Psoas muscle (tissue), 8 donors: Measurements from ENCODE around the gene LDB1. TPM values are rescaled to one million over a fixed set of nuclear protein-coding genes. Genes with fewer than 3 reads are reported as not detected.

Source experiments
- ATAC-seq, 4 donors: fragments of 200-7000 bp; cut with Tn5 transposase; one replicate each; pipeline ENCODE4 v1.9.1; 2020; ENCODE audit warnings: moderate library complexity in 3 of 4, mild to moderate bottlenecking in 2 of 4
- DNase-seq, 2 donors: peaks; one replicate each; pipeline ENCODE4 v3.0.0-alpha.2; 2020
- H3K27ac ChIP-seq: fragments of 200-600 bp; one replicate; pipeline ENCODE4 v1.8.0; 2022
- H3K27me3 ChIP-seq, 3 donors: fragments of 200-600 bp in 1 of 3; one replicate each; pipeline versions ENCODE4 v1.6.1 to v1.8.0; 2013 to 2022; ENCODE audit warnings: low read length in 2 of 3, mild to moderate bottlenecking in 2 of 3, moderate library complexity in 1 of 3; ENCODE audit not compliant: insufficient read depth in 3 of 3
- H3K36me3 ChIP-seq, 2 donors: fragments of 200-600 bp in 1 of 2; one replicate each; pipeline versions ENCODE4 v1.6.1 to v1.8.0; 2013 to 2022; ENCODE audit warnings: low read depth in 1 of 2, mild to moderate bottlenecking in 1 of 2, moderate library complexity in 1 of 2; ENCODE audit not compliant: insufficient read depth in 1 of 2
- H3K4me1 ChIP-seq: fragments of 200-600 bp; one replicate; pipeline ENCODE4 v1.8.0; 2022
- H3K4me3 ChIP-seq: fragments of 200-600 bp; one replicate; pipeline ENCODE4 v1.8.0; 2022; ENCODE audit warnings: mild to moderate bottlenecking
- H3K9me3 ChIP-seq: fragments of 200-600 bp; one replicate; pipeline ENCODE4 v1.8.0; 2022
- WGBS, 3 donors: extraction: QIAGEN DNeasy Blood & Tissue Kit; methylation state at CpG; one replicate each; pipeline versions ENCODE4 v1.1.6 to v1.1.7; 2013; 5-methylcytosine and 5-hydroxymethylcytosine counted together
- intact Hi-C, 2 donors: fragments of 100-400 bp; cut with DNase I; formaldehyde crosslinking; loops; one replicate each; pipeline versions ENCODE4 v1.11.0 to v1.14.2; 2022
- polyA plus RNA-seq, 3 donors: library from polyadenylated mRNA; stranded (reverse); fragments of 200-250 nt; gene quantifications; one replicate each; pipeline ENCODE4 v1.2.3, GENCODE V29; 2013
- total RNA-seq, 4 donors: library from RNA; stranded (reverse); fragmentation: NEBNext Ultra II Directional in 2 of 4; extraction: Animal tissue kit (Norgen Biotek cat#: 25700) in 2 of 4; gene quantifications; one replicate each; pipeline versions ENCODE4 v1.2.1 to v1.2.4, GENCODE V29; 2021 to 2023
- TF ChIP-seq, protein P1 (sequence below): fragments of 200-600 bp; IDR thresholded peaks from one replicate; pipeline ENCODE4 v1.8.0; 2022; ENCODE audit warnings: antibody characterized with exemption
- donor health status: healthy with polysubstance abuse.
- donor health status: DM: no; HTN: no; CAD: no; lungs with moderate emphysema.
- donor health status: Bipolar disorder and iron deficiency.
- donor health status: healthy.
- donor health status: DM: yes; HTN: yes; CAD: no.
- donor health status: DM: no; HTN: no; CAD: no.
- donor health status: DM: no; HTN: no; CAD: no.
- donor health status: DM: yes; HTN: yes; CAD: no.

The LDB1 gene
- total and polyA plus RNA-seq, 7 donors = 13.9 to 29.8 (median 24.7) TPM

DNA sequence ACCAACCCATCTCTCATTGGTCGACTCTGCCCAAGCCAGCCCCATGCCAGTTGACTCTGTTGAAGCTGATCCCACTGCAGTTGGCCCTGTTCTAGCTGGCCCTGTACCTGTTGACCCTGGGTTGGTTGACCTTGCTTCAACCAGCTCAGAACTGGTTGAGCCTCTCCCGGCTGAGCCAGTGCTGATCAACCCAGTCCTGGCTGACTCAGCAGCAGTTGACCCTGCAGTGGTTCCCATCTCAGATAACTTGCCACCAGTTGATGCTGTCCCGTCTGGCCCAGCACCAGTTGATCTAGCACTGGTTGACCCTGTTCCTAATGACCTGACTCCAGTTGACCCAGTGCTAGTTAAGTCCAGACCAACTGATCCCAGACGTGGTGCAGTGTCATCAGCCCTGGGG, 20.1 kb upstream of the LDB1 start:
- DNase-seq (no peak), ATAC-seq (no peak)
- Histone ChIP-seq H3K27me3 (no peaks in the 10 kb centered on the region), H3K36me3 (peaks cover 0 to 80% of the 10 kb centered on the region in 2 donors), H3K27ac (no peak overlapping the region), H3K4me3 (no peak overlapping the region), H3K4me1 (peaks cover 15% of the 10 kb centered on the region), H3K9me3 (no peaks in the 10 kb centered on the region)
- TF ChIP-seq, protein P1, sequence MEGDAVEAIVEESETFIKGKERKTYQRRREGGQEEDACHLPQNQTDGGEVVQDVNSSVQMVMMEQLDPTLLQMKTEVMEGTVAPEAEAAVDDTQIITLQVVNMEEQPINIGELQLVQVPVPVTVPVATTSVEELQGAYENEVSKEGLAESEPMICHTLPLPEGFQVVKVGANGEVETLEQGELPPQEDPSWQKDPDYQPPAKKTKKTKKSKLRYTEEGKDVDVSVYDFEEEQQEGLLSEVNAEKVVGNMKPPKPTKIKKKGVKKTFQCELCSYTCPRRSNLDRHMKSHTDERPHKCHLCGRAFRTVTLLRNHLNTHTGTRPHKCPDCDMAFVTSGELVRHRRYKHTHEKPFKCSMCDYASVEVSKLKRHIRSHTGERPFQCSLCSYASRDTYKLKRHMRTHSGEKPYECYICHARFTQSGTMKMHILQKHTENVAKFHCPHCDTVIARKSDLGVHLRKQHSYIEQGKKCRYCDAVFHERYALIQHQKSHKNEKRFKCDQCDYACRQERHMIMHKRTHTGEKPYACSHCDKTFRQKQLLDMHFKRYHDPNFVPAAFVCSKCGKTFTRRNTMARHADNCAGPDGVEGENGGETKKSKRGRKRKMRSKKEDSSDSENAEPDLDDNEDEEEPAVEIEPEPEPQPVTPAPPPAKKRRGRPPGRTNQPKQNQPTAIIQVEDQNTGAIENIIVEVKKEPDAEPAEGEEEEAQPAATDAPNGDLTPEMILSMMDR = no peak
- 76 to 93% (median 84%) methylated on average over 4 of the region's 4 CpGs for WGBS, 3 donors
- intact Hi-C loops = no loop called here

DNA sequence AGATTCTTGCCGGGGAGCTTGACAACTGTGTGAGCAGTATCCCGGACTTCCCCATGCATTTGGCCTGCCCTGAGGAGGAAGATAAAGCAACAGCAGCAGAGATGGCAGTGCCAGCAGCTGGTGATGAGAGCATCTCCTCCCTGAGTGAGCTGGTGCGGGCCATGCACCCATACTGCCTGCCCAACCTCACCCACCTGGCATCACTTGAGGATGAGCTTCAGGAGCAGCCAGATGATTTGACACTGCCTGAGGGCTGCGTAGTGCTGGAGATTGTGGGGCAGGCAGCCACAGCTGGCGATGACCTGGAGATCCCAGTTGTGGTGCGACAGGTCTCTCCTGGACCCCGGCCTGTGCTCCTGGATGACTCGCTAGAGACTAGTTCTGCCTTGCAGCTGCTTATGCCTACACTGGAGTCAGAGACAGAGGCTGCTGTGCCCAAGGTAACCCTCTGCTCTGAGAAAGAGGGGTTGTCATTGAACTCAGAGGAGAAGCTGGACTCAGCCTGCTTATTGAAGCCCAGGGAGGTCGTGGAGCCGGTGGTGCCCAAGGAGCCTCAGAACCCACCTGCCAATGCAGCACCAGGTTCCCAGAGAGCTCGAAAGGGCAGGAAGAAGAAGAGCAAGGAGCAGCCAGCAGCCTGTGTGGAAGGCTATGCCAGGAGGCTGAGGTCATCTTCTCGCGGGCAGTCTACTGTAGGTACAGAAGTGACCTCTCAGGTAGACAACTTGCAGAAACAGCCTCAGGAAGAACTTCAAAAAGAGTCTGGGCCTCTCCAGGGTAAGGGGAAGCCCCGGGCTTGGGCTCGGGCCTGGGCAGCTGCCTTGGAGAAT, 19.3 kb upstream of the LDB1 start:
- Histone ChIP-seq H3K4me1 (peaks cover 22% of the 10 kb centered on the region), H3K9me3 (no peaks in the 10 kb centered on the region), H3K27me3 (no peaks in the 10 kb centered on the region), H3K4me3 (no peak overlapping the region), H3K36me3 (peaks cover 0 to 73% of the 10 kb centered on the region in 2 donors), H3K27ac (no peak overlapping the region)
- intact Hi-C loops = no loop called here
- no peak for DNase-seq
- 89 to 94% (median 91%) methylated on average over 15 of the region's 15 CpGs for WGBS, 3 donors
- TF ChIP-seq, protein P1 = no peak
- ATAC-seq = no peak

DNA sequence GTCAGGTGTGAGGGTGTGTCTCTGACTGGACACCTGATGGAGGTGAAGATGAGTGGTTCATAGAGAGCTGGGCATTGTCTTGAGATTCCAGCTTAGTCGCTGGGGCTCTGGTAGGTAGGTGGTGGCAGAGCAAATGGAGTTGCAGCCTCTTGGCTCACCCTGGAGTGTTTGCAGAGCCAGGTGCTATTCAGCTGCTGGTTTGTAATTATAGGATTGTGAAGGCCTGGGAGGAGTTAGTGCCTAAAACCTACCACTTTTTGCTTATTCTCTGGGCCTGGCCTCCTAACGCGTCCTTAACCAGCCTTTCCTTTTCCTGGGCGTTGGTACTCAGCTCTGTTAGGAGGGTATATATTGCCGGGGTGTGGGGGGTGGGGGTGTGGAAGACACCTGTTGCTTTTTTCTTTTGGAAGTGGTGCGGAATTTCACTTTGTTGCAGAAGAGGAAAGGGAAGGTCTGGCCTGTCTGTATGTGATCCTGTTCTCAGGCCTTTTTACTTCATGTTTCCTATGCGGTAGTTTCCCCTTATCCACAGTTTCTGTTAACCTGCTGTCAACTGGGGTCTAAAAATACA, 15.9 kb upstream of the LDB1 start:
- no peaks in the 10 kb centered on the region for H3K27me3 ChIP-seq
- peaks cover 0 to 38% of the 10 kb centered on the region in 2 donors for H3K36me3 ChIP-seq
- no peak overlapping the region for H3K27ac ChIP-seq
- TF ChIP-seq, protein P1 = no peak
- 54 to 72% (median 66%) methylated on average over 7 of the region's 7 CpGs for WGBS, 3 donors
- no peak for ATAC-seq
- H3K4me3 ChIP-seq = no peak overlapping the region
- H3K9me3 ChIP-seq = no peaks in the 10 kb centered on the region
- H3K4me1 ChIP-seq = peaks cover 27% of the 10 kb centered on the region
- intact Hi-C loops = loop anchor here (2.0 kb wide), 1 partner anchor 15 kb away; no protein-coding TSS in a partner anchor
- no peak for DNase-seq

DNA sequence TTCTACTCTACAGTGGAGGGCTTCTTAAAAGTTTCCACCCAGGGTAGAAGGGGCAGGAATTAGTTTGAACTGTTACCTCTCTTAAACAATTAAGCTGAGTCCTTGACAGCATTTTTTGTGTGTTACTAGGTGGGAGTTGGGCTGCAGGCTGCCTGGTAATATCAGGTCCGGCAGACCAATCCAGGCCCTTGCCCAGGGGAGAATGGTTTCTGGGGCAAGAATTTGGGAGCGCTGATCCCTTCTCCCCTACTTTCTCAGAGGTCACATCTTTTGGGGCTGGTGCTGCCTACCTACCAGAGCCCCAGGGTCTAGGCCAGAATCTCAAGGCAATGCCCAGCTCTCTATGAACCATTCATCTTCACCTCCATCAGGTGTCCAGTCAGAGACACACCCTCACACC, 14.2 kb upstream of the LDB1 start:
- WGBS, 3 donors = 50 to 72% (median 63%) methylated on average over 2 of the region's 2 CpGs
- ATAC-seq = no peak
- peak overlapping the region; percentile 99 for H3K27ac ChIP-seq

More for the DNA sequence above, 14.2 kb upstream of the LDB1 start:
- no peak for DNase-seq
- TF ChIP-seq, protein P1 = no peak
- H3K9me3 ChIP-seq = no peaks in the 10 kb centered on the region
- H3K4me1 ChIP-seq = peaks cover 27% of the 10 kb centered on the region
- peaks cover 0 to 22% of the 10 kb centered on the region in 2 donors for H3K36me3 ChIP-seq
- peak overlapping the region; percentile 100 for H3K4me3 ChIP-seq
- no peaks in the 10 kb centered on the region for H3K27me3 ChIP-seq
- intact Hi-C loops = loop anchor here (2.0 kb wide), 1 partner anchor 16 kb away; no protein-coding TSS in a partner anchor
